Nephron (organoid): Measurements from ENCODE around the gene MYLK.

Experiments used
- H3K27ac Mint-ChIP-seq, 3 experiments: 2 replicates each; pipeline ENCODE4 v1.8.0; 2020; ENCODE audit warnings: mixed read lengths in 3 of 3, mild to moderate bottlenecking in 2 of 3, moderate library complexity in 1 of 3
- H3K27me3 Mint-ChIP-seq: 2 replicates; pipeline ENCODE4 v1.8.0; 2021; ENCODE audit warnings: low read depth, mild to moderate bottlenecking, moderate library complexity, mixed read lengths
- H3K36me3 Mint-ChIP-seq: 2 replicates; pipeline ENCODE4 v1.8.0; 2020; ENCODE audit warnings: low read depth, mixed read lengths
- H3K4me1 Mint-ChIP-seq: 2 replicates; pipeline ENCODE4 v1.8.0; 2020; ENCODE audit warnings: mixed read lengths
- H3K4me3 Mint-ChIP-seq, 3 experiments: 2 replicates each; pipeline ENCODE4 v1.8.0; 2020; ENCODE audit warnings: mild to moderate bottlenecking in 3 of 3, mixed read lengths in 3 of 3, moderate library complexity in 2 of 3
- H3K9me3 Mint-ChIP-seq: 2 replicates; pipeline ENCODE4 v1.8.0; 2020; ENCODE audit warnings: mixed read lengths
- TF ChIP-seq, protein P1 (sequence below), 3 experiments: fragments of 200-600 bp; sonication (generic); IDR thresholded peaks; one replicate each; pipeline ENCODE4 v1.5.0; 2021; ENCODE audit warnings: antibody characterized with exemption in 3 of 3; ENCODE audit not compliant: unreplicated experiment in 3 of 3

The MYLK gene

DNA sequence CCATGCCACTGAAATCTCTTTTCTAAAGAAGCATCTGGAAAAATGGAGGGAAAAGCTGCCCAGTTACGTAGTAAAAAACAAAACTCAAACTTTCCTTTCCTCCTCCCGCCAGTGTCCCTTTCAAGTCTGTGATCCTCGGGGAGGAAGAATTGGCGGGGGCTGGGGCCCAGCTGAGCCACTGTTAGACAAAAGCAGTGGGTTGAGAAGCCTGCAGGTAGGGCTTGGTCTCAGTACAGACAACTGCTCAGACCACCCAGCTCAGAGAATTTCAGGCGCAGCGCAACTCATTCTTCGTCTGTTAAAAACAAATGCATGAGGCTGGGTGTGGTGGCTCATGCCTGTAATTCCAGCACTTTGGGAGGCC lies 117.1 kb downstream of the MYLK start:
- no peak overlapping the region for H3K4me3 Mint-ChIP-seq
- no peaks in the 10 kb centered on the region for H3K27me3 Mint-ChIP-seq
- no peak overlapping the region for H3K27ac Mint-ChIP-seq
- peaks cover 10% of the 10 kb centered on the region for H3K4me1 Mint-ChIP-seq
- H3K36me3 Mint-ChIP-seq: no peaks in the 10 kb centered on the region
- TF ChIP-seq, protein P1, sequence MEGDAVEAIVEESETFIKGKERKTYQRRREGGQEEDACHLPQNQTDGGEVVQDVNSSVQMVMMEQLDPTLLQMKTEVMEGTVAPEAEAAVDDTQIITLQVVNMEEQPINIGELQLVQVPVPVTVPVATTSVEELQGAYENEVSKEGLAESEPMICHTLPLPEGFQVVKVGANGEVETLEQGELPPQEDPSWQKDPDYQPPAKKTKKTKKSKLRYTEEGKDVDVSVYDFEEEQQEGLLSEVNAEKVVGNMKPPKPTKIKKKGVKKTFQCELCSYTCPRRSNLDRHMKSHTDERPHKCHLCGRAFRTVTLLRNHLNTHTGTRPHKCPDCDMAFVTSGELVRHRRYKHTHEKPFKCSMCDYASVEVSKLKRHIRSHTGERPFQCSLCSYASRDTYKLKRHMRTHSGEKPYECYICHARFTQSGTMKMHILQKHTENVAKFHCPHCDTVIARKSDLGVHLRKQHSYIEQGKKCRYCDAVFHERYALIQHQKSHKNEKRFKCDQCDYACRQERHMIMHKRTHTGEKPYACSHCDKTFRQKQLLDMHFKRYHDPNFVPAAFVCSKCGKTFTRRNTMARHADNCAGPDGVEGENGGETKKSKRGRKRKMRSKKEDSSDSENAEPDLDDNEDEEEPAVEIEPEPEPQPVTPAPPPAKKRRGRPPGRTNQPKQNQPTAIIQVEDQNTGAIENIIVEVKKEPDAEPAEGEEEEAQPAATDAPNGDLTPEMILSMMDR (IDR thresholded peaks at IDR 0.05; ENCODE audit: unreplicated experiment in 3 of 3): no peak
- no peaks in the 10 kb centered on the region for H3K9me3 Mint-ChIP-seq

DNA sequence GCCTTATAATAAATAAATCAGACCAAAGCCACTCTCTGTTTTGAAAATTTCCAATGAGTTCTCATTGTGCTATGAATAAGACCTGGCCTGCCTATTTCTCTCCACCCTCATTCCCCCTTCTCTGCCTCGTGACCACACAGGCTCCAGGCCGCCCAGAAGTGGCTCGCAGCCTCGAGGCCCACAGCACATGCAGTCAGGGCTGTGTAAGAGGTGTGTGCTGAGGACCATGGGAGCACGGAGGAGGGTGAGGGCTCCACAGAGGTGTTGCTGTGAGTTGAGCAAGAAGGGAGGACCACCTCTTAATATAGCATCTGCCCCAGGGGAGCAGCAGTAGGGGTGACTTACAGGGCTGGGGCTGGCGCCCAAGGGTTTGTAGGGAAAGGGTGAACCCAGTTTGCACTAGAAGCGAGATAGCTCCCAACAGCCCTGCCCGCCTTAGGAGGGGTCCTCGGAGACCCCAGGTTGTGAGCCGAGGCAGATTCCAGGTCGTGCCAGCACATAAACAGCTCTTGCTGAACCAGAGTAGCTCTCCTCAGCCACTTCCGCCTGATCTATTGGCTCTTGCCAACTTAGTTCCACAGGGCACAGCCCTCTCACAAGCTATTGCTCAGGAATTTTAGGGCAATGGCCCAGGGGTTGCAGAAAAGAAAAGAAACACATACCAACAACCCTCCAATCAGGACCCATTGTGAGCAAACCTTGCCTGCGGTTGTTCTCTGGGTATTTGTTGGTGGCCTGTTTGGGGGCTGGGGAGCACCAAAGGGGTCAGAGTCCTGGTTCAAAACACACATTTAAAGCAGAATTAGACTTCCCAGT lies 117.7 kb downstream of the MYLK start:
- TF ChIP-seq, protein P1 (IDR thresholded peaks at IDR 0.05; ENCODE audit: unreplicated experiment in 3 of 3): no peak
- Mint-ChIP-seq H3K4me1 (peaks cover 10% of the 10 kb centered on the region), H3K9me3 (no peaks in the 10 kb centered on the region), H3K27ac (no peak overlapping the region), H3K4me3 (no peak overlapping the region), H3K27me3 (no peaks in the 10 kb centered on the region), H3K36me3 (no peaks in the 10 kb centered on the region)

DNA sequence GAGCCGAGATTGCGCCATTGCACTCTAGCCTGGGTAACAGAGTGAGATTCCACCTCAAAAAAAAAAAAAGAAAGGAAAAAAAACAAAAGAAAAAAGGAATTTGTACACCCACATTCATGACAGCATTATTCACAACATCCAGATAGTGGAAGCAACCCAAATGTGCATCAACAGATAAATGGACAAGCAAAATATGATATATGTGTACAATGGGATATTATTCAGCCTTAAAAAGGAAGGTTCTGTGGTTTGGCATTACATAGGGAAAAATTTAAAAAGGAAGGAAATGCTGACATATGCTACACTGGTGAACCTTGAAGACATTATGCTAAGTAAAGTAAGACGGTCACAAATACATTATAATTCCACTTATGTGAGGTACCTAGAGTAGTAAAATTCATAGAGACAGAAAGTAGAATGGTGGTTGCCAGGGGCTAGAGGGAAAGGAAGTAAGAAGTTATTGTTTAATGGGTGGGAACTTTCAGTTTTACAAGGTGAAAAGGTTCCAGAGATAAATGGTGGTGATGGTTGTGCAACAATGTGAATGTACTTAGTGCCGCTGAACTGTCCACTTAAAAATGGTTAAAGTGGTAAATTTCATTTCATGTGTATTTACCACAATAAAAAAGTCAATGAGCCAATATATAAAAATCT lies 118.5 kb downstream of the MYLK start:
- Mint-ChIP-seq H3K9me3 (no peaks in the 10 kb centered on the region), H3K36me3 (no peaks in the 10 kb centered on the region), H3K27ac (no peak overlapping the region), H3K27me3 (no peaks in the 10 kb centered on the region), H3K4me1 (peaks cover 10% of the 10 kb centered on the region), H3K4me3 (no peak overlapping the region)
- TF ChIP-seq, protein P1 (IDR thresholded peaks at IDR 0.05; ENCODE audit: unreplicated experiment in 3 of 3): no peak

DNA sequence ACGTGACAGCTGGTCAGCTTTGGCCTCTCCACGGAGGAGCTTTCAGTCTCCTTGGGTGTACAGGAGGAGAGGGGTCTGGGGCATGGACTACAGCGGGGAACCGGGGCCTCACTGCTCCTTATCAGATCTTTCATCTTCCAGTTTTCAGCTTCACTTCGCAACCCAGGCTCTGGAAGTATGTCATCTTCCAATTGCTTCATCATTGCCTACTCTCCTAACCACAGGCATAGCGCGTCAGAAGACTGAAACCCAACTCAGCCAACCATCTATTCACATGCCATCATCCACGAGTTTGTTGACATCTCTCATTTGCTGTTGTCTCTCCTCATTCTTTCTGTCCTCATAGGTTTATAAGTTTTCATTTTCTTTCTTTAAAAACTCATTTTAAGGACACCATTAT lies 119.5 kb downstream of the MYLK start:
- Mint-ChIP-seq H3K27ac (no peak overlapping the region), H3K27me3 (no peaks in the 10 kb centered on the region), H3K4me3 (no peak overlapping the region), H3K36me3 (no peaks in the 10 kb centered on the region), H3K4me1 (peaks cover 9% of the 10 kb centered on the region), H3K9me3 (no peaks in the 10 kb centered on the region)
- TF ChIP-seq, protein P1 (IDR thresholded peaks at IDR 0.05; ENCODE audit: unreplicated experiment in 3 of 3): no peak

DNA sequence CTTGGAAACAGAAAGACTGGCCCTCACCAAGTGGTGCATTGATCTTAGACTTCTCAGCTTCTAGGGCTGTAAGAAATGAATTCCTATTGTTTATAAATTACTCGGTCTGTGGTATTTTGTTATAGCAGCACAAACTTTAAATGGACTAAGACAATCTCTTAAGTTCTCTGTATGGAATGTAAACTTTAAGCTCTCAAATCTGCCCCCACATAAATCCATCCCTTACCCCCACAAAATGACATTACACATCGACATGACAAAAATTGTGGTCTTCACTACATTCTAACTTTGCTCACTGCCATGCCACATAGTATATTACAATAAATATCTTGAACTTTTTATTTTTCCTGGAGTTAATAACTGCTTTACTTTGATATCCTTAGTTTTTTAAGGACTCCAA lies 121.3 kb downstream of the MYLK start:
- Mint-ChIP-seq H3K27me3 (no peaks in the 10 kb centered on the region), H3K9me3 (no peaks in the 10 kb centered on the region), H3K4me1 (peaks cover 4% of the 10 kb centered on the region), H3K4me3 (no peak overlapping the region), H3K27ac (no peak overlapping the region), H3K36me3 (no peaks in the 10 kb centered on the region)
- TF ChIP-seq, protein P1 (IDR thresholded peaks at IDR 0.05; ENCODE audit: unreplicated experiment in 3 of 3): no peak

DNA sequence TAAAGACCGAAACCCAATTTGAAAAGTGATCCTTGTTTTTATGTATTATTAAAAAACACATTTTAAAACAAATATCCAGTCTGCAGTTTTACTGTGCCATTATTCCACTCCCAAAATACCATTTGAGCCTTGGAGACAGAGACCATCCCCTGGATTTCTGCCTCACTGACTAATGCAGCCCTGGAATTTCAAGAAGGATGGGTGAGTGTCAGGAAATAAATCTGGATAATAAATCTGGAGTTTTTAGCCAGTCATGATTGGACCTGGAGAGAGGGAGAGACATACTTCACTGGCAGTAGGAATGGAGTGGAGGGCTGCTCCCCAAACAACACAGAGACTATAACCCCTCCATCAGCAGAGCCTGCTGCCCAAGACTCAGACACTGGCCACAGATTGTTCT lies 123.3 kb downstream of the MYLK start:
- Mint-ChIP-seq H3K4me3 (no peak overlapping the region), H3K27ac (no peak overlapping the region), H3K9me3 (no peaks in the 10 kb centered on the region), H3K4me1 (peaks cover 12% of the 10 kb centered on the region), H3K27me3 (peaks cover 4% of the 10 kb centered on the region), H3K36me3 (no peaks in the 10 kb centered on the region)
- TF ChIP-seq, protein P1 (IDR thresholded peaks at IDR 0.05; ENCODE audit: unreplicated experiment in 3 of 3): no peak
